Neuron (in vitro differentiated cells): ENCODE measurements around the gene IGSF9B.
"Not testable (repeated sequence)": the region's sequence is repeated elsewhere in the genome, so short reads cannot be mapped to it uniquely, and the experiment has no call there.

ENCODE experiments used
- H2AFZ ChIP-seq: one replicate; pipeline ENCODE4 v1.6.1; 2013; ENCODE audit warnings: low read depth, mild to moderate bottlenecking, inconsistent platforms, low read length, moderate library complexity
- H3K27me3 ChIP-seq: one replicate; pipeline ENCODE4 v1.6.1; 2013; ENCODE audit warnings: low read length; ENCODE audit not compliant: insufficient read depth
- H3K36me3 ChIP-seq: one replicate; pipeline ENCODE4 v1.6.1; 2013; ENCODE audit warnings: low read length; ENCODE audit not compliant: insufficient read depth
- H3K4me1 ChIP-seq: one replicate; pipeline ENCODE4 v1.6.1; 2013; ENCODE audit warnings: low read length; ENCODE audit not compliant: insufficient read depth
- H3K4me3 ChIP-seq: 2 replicates; pipeline ENCODE4 v1.5.1; 2013; ENCODE audit warnings: mild to moderate bottlenecking, low read length, moderate library complexity
- H3K9me3 ChIP-seq: one replicate; pipeline ENCODE4 v1.6.1; 2013; ENCODE audit warnings: low read length

The IGSF9B gene, protein sequence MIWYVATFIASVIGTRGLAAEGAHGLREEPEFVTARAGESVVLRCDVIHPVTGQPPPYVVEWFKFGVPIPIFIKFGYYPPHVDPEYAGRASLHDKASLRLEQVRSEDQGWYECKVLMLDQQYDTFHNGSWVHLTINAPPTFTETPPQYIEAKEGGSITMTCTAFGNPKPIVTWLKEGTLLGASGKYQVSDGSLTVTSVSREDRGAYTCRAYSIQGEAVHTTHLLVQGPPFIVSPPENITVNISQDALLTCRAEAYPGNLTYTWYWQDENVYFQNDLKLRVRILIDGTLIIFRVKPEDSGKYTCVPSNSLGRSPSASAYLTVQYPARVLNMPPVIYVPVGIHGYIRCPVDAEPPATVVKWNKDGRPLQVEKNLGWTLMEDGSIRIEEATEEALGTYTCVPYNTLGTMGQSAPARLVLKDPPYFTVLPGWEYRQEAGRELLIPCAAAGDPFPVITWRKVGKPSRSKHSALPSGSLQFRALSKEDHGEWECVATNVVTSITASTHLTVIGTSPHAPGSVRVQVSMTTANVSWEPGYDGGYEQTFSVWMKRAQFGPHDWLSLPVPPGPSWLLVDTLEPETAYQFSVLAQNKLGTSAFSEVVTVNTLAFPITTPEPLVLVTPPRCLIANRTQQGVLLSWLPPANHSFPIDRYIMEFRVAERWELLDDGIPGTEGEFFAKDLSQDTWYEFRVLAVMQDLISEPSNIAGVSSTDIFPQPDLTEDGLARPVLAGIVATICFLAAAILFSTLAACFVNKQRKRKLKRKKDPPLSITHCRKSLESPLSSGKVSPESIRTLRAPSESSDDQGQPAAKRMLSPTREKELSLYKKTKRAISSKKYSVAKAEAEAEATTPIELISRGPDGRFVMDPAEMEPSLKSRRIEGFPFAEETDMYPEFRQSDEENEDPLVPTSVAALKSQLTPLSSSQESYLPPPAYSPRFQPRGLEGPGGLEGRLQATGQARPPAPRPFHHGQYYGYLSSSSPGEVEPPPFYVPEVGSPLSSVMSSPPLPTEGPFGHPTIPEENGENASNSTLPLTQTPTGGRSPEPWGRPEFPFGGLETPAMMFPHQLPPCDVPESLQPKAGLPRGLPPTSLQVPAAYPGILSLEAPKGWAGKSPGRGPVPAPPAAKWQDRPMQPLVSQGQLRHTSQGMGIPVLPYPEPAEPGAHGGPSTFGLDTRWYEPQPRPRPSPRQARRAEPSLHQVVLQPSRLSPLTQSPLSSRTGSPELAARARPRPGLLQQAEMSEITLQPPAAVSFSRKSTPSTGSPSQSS (N-terminal part only)

DNA sequence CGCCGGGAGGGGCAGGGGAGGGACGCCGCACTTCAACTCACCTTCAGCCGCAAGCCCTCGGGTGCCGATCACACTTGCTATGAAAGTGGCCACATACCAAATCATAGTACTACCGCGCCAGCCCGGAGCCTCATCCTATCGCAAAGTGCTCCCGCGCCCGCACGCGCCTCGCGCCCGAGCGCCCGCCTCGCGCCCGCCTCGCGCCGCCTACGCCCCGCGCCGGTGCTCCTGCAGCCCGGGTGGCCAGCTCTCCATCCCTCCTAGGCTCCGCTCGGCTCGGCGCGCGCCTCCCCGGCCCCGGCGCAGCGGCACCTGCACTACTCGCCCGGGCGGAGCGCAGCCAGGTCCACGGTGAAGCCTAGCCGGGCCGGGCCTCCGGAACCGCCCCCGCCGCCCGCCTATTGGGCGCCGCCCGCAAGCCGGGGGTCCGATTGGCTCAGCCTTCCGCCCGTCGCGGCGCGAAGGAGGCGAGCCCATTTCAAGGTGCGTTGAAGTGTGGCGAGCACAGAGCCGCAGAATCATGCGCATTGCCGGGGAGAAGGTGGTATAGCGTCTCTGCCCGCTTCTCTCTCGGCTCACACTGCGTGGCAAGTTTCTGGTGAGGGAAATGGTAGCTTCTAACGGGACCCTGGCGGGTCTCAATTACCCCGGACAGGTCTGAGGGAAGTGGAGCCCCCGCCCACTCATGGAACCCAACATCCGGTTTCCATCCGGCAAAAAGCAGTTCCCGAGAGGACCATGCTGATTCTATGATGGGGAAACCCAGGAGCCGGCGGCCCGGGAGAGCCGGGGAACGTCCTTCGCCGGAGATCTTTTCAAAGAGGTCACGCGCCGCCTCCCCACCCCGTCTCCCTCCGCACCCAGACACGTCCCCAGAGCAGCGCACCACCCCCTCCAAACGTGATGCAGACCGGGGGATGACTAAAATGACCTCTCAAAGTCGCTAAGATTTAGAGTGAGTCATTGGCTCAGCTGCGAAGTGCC, at the start of gene IGSF9B:
Gene IGSF9B (minus strand): TSS at position 319 of the 984 bp plus-strand sequence. CDS start 214 bp downstream, at position 105.
- peaks cover 22% of the 10 kb centered on the region for H3K27me3 ChIP-seq

DNA sequence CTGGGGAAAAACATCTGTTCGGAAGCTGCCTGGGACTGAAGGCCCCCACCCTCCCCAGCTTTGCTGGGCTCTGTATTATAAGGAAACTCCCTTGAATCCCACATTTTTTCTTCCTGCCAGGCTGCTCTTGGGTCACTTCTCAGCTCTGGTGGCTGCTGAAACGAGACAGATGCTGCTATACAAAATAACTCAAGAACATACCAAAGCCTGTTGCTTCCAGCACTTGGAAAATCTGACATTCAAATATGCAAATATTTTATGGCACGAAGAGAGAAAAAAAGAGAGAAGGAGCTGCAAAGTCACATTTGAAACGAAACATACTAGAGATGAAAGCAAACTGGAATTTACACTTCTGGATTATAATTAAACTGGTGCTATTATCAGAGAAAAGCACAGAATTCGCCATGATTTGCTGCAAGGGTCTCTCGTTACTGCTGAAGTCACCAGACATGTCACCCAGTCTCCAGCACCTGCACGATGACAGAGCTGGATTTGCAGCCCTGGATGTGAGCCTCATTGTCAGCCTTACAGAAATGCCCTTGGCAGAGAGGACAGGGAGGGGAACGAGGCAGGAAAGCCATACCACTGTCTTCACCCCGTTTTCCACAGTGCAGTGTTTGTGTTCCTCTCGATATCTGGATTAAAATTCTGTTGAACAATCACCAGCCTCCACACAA, 47.9 kb upstream of the IGSF9B start:
- no peak overlapping the region for H3K4me3 ChIP-seq
- H3K36me3 ChIP-seq, result no peaks in the 10 kb centered on the region
- no peaks in the 10 kb centered on the region for H3K4me1 ChIP-seq
- peaks cover 6% of the 10 kb centered on the region for H3K27me3 ChIP-seq
- no peak overlapping the region for H2AFZ ChIP-seq
- H3K9me3 ChIP-seq, result no peaks in the 10 kb centered on the region

More for the DNA sequence above, at the start of gene IGSF9B:
- Histone ChIP-seq H3K36me3 (no peaks in the 10 kb centered on the region), H3K9me3 (no peaks in the 10 kb centered on the region), H2AFZ (peak within 1 kb of the TSS; percentile 50), H3K4me1 (peaks cover 27% of the 10 kb centered on the region), H3K4me3 (peak within 1 kb of the TSS; percentile 76)

DNA sequence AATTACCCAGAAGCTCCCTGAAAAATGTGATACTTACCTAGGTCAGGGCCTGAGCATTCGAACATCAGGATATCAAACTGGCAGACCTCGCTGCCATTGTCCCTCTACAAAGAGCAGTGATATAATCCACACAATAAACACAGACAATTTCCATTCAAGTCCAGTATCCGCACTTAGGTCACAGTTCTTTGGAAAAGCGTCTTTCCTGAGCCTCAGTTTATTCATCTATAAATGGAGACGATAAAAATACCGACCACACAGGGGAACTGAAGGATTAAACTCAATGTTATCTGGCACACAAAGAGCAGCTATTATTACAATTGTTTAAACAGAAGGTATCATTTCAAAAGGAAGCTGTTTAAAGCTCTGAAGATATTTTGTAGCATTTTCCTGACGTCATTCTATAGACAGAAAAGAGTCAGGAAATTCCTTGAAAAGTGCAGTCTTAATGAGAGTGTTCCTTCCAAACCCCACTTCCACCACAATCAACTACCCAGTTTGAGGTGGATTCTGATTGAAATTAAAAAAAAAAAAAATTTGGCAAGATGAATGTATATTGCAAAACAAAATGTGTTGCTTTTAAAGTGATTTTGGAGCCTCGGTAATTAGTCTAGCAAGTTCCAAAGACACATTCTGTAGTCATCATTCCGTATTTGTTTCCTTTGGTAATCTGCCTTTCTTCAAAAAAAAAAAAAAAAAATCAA, 47.2 kb upstream of the IGSF9B start:
- H3K36me3 ChIP-seq, result no peaks in the 10 kb centered on the region
- no peaks in the 10 kb centered on the region for H3K4me1 ChIP-seq
- no peak overlapping the region for H3K4me3 ChIP-seq
- no peak overlapping the region for H2AFZ ChIP-seq
- peaks cover 5% of the 10 kb centered on the region for H3K27me3 ChIP-seq
- H3K9me3 ChIP-seq, result no peaks in the 10 kb centered on the region

DNA sequence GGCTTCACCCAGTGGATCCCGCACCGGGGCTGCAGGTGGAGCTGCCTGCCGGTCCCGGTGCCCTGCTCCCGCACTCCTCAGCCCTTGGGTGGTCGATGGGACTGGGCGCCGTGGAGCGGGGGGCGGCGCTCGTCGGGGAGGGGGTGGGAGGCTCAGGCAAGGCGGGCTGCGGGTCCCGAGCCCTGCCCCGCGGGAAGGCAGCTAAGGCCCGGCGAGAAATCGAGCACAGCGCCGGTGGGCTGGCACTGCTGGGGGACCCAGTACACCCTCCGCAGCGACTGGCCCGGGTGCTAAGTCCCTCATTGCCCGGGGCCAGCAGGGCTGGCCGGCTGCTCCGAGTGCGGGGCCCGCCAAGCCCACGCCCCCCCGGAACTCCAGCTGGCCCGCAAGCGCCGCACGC, 46.1 kb upstream of the IGSF9B start:
- not testable (repeated sequence) for H3K36me3 ChIP-seq, H3K27me3 ChIP-seq, H3K4me3 ChIP-seq, H3K4me1 ChIP-seq, H2AFZ ChIP-seq, H3K9me3 ChIP-seq

DNA sequence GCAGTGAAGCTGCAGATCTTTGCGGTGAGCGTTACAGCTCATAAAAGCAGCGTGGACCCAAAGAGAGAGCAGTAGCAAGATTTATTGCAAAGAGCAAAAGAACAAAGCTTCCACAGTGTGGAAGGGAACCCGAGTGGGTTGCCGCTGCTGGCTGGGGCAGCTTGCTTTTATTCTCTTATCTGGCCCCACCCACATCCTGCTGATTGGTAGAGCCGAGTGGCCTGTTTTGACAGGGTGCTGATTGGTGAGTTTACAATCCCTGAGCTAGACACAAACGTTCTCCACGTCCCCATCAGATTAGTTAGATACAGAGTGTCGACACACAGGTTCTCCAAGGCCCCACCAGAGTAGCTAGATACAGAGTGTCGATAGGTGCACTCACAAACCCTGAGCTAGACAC, 45.6 kb upstream of the IGSF9B start:
- H2AFZ ChIP-seq, H3K9me3 ChIP-seq, H3K4me3 ChIP-seq, H3K36me3 ChIP-seq, H3K27me3 ChIP-seq, H3K4me1 ChIP-seq: not testable (repeated sequence)

DNA sequence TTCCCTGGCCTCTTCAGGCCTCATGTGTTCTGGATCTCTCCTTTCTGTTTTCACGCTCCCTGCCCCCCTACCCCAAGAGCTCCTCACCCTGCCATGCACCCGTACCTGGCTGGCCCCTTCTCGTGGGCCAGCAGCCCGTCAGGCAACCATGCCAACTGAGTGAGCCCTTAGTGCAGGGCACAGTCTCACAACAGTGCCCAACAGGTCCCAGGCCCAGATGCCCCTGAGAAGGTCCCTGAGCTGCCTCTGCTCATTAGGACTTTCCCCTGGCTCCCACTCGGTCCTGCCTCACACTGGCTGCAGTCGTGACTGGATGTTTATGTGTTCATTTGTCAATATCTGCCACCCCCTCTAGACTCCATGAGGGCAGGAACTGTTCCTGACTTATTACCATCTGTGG, 44.8 kb upstream of the IGSF9B start:
- no peak overlapping the region for H3K4me3 ChIP-seq
- H3K27me3 ChIP-seq, result peaks cover 10% of the 10 kb centered on the region
- H3K36me3 ChIP-seq, result no peaks in the 10 kb centered on the region
- H2AFZ ChIP-seq, result no peak overlapping the region
- no peaks in the 10 kb centered on the region for H3K4me1 ChIP-seq
- no peaks in the 10 kb centered on the region for H3K9me3 ChIP-seq

DNA sequence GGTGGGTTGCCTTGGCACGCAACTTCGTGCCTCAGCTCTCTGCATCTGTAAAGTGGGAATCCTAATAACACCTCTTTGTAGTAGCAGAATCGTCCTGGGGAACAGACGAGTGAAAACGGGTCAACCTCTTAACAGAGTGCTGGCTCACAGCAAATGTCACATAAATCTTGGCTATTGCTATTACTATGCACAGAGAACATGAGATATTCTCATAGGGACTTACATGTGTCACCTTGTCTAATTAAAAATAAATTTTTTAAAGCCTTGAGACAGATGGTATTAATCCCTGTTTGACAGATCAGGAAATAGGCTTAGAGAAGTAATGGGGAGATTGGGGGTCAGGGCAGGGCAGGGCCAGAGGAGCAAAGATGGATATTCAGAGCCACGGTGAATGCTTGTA, 44.3 kb upstream of the IGSF9B start:
- Histone ChIP-seq H3K4me1 (no peaks in the 10 kb centered on the region), H3K36me3 (no peaks in the 10 kb centered on the region), H3K4me3 (no peak overlapping the region), H3K27me3 (peaks cover 10% of the 10 kb centered on the region), H2AFZ (no peak overlapping the region), H3K9me3 (no peaks in the 10 kb centered on the region)

DNA sequence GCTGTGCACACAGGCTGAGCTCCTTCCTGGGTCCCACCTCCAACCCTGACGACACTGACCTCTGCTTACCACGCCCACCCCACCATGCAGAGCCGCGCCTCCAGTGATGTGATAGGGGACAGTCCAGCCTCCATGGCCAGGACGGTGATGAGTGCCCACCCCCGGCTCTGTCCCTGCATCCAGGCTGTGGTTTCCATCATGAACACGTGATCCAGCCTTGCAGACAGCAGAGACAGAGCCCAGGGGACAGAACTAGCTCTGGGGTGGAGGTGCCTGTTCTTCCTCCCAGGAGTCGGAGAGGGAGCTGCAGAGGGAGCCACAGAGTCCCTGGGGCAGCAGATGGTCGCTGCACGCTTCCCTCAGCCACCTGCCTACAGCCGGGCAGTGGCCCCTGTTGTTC, 42.6 kb upstream of the IGSF9B start:
- Histone ChIP-seq H3K36me3 (no peaks in the 10 kb centered on the region), H3K27me3 (peaks cover 10% of the 10 kb centered on the region), H3K4me1 (no peaks in the 10 kb centered on the region), H2AFZ (no peak overlapping the region), H3K4me3 (no peak overlapping the region), H3K9me3 (no peaks in the 10 kb centered on the region)

DNA sequence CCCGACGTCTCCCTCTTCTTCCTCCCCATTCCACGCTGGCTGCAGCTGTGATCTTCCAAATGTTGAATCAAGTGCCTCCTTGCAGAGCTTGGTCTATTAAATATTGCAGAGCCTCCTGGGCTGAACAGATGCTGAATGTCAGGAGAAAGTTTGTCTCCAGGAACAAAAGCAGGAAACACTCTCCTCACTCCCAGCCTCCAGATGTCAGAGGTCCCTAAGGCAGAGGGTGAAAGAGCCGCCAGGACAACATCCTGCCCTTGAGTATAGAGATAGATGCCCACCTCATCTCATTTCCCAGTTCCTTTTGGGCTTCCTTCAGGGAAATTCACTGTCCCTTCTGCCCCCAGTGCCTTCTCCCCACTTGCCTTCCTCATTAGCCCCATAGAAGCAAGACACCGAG, 40.8 kb upstream of the IGSF9B start:
- Histone ChIP-seq H3K27me3 (peaks cover 10% of the 10 kb centered on the region), H3K36me3 (no peaks in the 10 kb centered on the region), H3K9me3 (no peaks in the 10 kb centered on the region), H3K4me3 (no peak overlapping the region), H2AFZ (no peak overlapping the region), H3K4me1 (no peaks in the 10 kb centered on the region)

DNA sequence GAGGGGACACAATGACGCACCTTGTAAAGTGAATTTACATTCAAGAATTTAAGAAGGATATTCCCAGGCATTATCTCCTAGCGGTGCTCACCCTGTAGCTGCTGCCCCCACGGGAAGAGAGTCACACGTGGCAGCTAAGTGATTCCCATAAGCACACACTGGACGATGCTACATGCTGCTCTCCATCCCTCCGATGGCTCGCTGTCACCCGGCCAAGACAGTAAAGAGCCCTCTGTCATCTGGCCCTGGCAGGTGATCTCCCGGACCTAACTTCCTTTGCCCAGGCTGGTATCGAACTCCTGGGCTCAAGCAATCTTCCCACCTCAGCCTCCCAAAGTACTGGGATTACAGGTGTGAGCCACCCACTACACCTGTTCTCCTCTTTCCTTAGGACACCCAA, 39.9 kb upstream of the IGSF9B start:
- H2AFZ ChIP-seq, result no peak overlapping the region
- no peaks in the 10 kb centered on the region for H3K9me3 ChIP-seq
- no peaks in the 10 kb centered on the region for H3K4me1 ChIP-seq
- H3K36me3 ChIP-seq, result no peaks in the 10 kb centered on the region
- H3K4me3 ChIP-seq, result no peak overlapping the region
- H3K27me3 ChIP-seq, result peaks cover 10% of the 10 kb centered on the region

DNA sequence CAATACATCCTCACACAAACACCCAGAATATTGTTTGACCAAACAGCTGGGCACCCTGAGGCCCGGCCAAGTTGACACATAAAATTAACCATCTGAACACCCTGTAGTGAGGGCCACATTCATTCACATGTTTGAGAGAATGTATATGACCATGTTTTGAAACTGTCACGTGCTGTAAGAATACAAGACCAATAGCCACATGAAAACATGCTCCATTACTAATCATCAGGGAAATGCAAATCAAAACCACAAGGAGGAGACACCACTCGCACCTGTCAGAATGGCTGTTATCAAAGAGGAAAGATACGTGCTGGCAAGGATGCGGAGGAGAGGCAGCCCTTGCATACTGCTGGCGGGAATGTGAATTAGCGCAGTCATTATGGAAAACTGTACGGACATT, 38.3 kb upstream of the IGSF9B start:
- no peaks in the 10 kb centered on the region for H3K36me3 ChIP-seq
- no peak overlapping the region for H2AFZ ChIP-seq
- peaks cover 16% of the 10 kb centered on the region for H3K27me3 ChIP-seq
- no peaks in the 10 kb centered on the region for H3K4me1 ChIP-seq
- no peak overlapping the region for H3K4me3 ChIP-seq
- no peaks in the 10 kb centered on the region for H3K9me3 ChIP-seq
